Measurements from ENCODE around the gene NIPAL3. TPM values are rescaled to one million over a fixed set of nuclear protein-coding genes. Genes with fewer than 3 reads are reported as not detected.

NIPAL3 gene
- total RNA-seq, 1 experiment from 2014 or later, result 7.7 TPM

- WGBS (ENCODE audit: extremely low coverage, insufficient read length, low lambda C conversion rate), result no CpG with 5 or more reads among the region's 8 CpGs
- Histone ChIP-seq H3K79me1 (ENCODE audit: insufficient read depth, low read depth, low read length, poor library complexity, severe bottlenecking) (no peaks in the 10 kb centered on the region), H4K20me1 (ENCODE audit: control insufficient read depth, insufficient read depth, insufficient read length) (no peaks in the 10 kb centered on the region), H2AFZ (ENCODE audit: low read length) (no peak overlapping the region), H3K4me2 (ENCODE audit: insufficient read depth, insufficient read length, low read length) (no peak overlapping the region), H3K27ac (ENCODE audit: insufficient read length, low read depth, low read length) (no peak overlapping the region), H3K79me2 (ENCODE audit: insufficient read depth, low read length) (no peaks in the 10 kb centered on the region), H2BK15ac (ENCODE audit: low read depth, low read length) (no peak overlapping the region), H3K4me1 (ENCODE audit: insufficient read depth, low read length) (no peaks in the 10 kb centered on the region), H3K9ac (ENCODE audit: extremely low read depth, insufficient read length, low read length) (no peak overlapping the region), H3K4ac (ENCODE audit: low read depth, low read length) (no peak overlapping the region), H3K27me3 (ENCODE audit: insufficient read depth, low read length) (no peaks in the 10 kb centered on the region), H3K18ac (ENCODE audit: insufficient read length, low read depth, low read length) (no peak overlapping the region), H4K8ac (replicated peaks; ENCODE audit: insufficient read length, low read depth, low read length) (no peak overlapping the region), H2AK5ac (ENCODE audit: insufficient read length, low read length) (no peak overlapping the region), H2BK120ac (ENCODE audit: low read depth, low read length, poor library complexity, severe bottlenecking) (no peak overlapping the region), H2BK5ac (ENCODE audit: insufficient read length, low read length) (no peak overlapping the region), H3K56ac (ENCODE audit: insufficient read length, low read depth, low read length) (no peak overlapping the region), H3K14ac (ENCODE audit: insufficient read depth, low read length) (no peak overlapping the region), H3T11ph (ENCODE audit: low read length) (no peak overlapping the region), H3K23me2 (ENCODE audit: insufficient read length, low read depth, low read length, poor library complexity, severe bottlenecking) (peaks cover 2% of the 10 kb centered on the region), H3K9me3 (ENCODE audit: control insufficient read depth, low read depth, low read length) (no peaks in the 10 kb centered on the region), H2BK12ac (ENCODE audit: insufficient read length, low read depth, low read length) (no peak overlapping the region), H3K23ac (ENCODE audit: insufficient read length, low read depth, low read length) (no peak overlapping the region), H2BK20ac (ENCODE audit: low read depth, low read length, poor library complexity, severe bottlenecking) (no peak overlapping the region), H4K91ac (ENCODE audit: insufficient read length, low read depth, low read length) (no peak overlapping the region), H4K5ac (ENCODE audit: insufficient read length, low read depth, low read length) (no peak overlapping the region)
- Mint-ChIP-seq H3K27ac (no peak overlapping the region; a peak in 1 of 7 replicates), H3K4me1 (peaks cover 11 to 31% of the 10 kb centered on the region in 2 experiments), H3K9me3 (no peaks in the 10 kb centered on the region), H3K36me3 (ENCODE audit: insufficient read depth in 1 of 3, low read depth in 3 of 3) (no peaks in the 10 kb centered on the region), H3K27me3 (ENCODE audit: low read depth) (no peaks in the 10 kb centered on the region), H3K4me3 (no peak overlapping the region)
- DNase-seq, result no peak
- no peak for TF ChIP-seq CTCF (conservative IDR thresholded peaks at IDR 0.05)
Measured at GRCh38 chr1:24435782-24436365, 20.3 kb downstream of the NIPAL3 start.

All from H9 (cell line).